ENCODE data around the gene SLC66A2.

The SLC66A2 gene

GRCh38 chr18:79983793-79984192 lies 32.3 kb upstream of the SLC66A2 start:
- H3K9me2 ChIP-seq (replicated peaks; ENCODE audit: insufficient read depth, low read length): no peaks in the 10 kb centered on the region
- no peak overlapping the region for H2AFZ ChIP-seq (ENCODE audit: low read length)
- no peaks in the 10 kb centered on the region for H3K4me1 ChIP-seq (ENCODE audit: low read length)
- no peak overlapping the region for H3K4me3 ChIP-seq (ENCODE audit: low read length)
- no peaks in the 10 kb centered on the region for H3F3A ChIP-seq (ENCODE audit: insufficient read depth, low read length)
- H3K4me2 ChIP-seq (ENCODE audit: low read depth, low read length): no peak overlapping the region
- DNase-seq: no peak
- no peaks in the 10 kb centered on the region for H3K9me3 ChIP-seq (replicated peaks; ENCODE audit: insufficient read depth, low read length)
- H3K9ac ChIP-seq (ENCODE audit: low read length): no peak overlapping the region
- no peak overlapping the region for H3K27ac ChIP-seq (ENCODE audit: low read length)
- TF ChIP-seq EZH2 (optimal IDR thresholded peaks at IDR 0.05; ENCODE audit: low read depth, low read length): no peak
- no peak for TF ChIP-seq CTCF (IDR thresholded peaks at IDR 0.05; ENCODE audit: low read length)
- no peak for TF ChIP-seq EZH2phosphoT487 (IDR thresholded peaks at IDR 0.05; ENCODE audit: low read length)
- no peaks in the 10 kb centered on the region for H3K27me3 ChIP-seq (replicated peaks; ENCODE audit: insufficient read depth, low read length)
- peaks cover 5% of the 10 kb centered on the region; the same call in 1 of the 2 replicates for H4K20me1 ChIP-seq (ENCODE audit: insufficient read depth, low read length)
- H3K36me3 ChIP-seq (replicated peaks; ENCODE audit: insufficient read depth, low read length): peaks cover 15% of the 10 kb centered on the region; the same call in 1 of the 2 replicates
- peaks cover 95% of the 10 kb centered on the region for H3K79me2 ChIP-seq (ENCODE audit: low read length)

- Histone ChIP-seq H3K27ac (ENCODE audit: low read length) (no peak overlapping the region), H3K9me3 (replicated peaks; ENCODE audit: insufficient read depth, low read length) (no peaks in the 10 kb centered on the region), H3K4me3 (ENCODE audit: low read length) (no peak overlapping the region), H3K4me2 (ENCODE audit: low read depth, low read length) (no peak overlapping the region), H3K4me1 (ENCODE audit: low read length) (no peaks in the 10 kb centered on the region), H3F3A (ENCODE audit: insufficient read depth, low read length) (no peaks in the 10 kb centered on the region), H3K9me2 (replicated peaks; ENCODE audit: insufficient read depth, low read length) (no peaks in the 10 kb centered on the region), H3K79me2 (ENCODE audit: low read length) (peaks cover 100% of the 10 kb centered on the region), H2AFZ (ENCODE audit: low read length) (no peak overlapping the region), H3K36me3 (replicated peaks; ENCODE audit: insufficient read depth, low read length) (peaks cover 15% of the 10 kb centered on the region; the same call in 1 of the 2 replicates), H4K20me1 (ENCODE audit: insufficient read depth, low read length) (peaks cover 5% of the 10 kb centered on the region; the same call in 1 of the 2 replicates), H3K27me3 (replicated peaks; ENCODE audit: insufficient read depth, low read length) (no peaks in the 10 kb centered on the region), H3K9ac (ENCODE audit: low read length) (no peak overlapping the region)
- DNase-seq: no peak
- TF ChIP-seq EZH2 (optimal IDR thresholded peaks at IDR 0.05; ENCODE audit: low read depth, low read length) (no peak), CTCF (IDR thresholded peaks at IDR 0.05; ENCODE audit: low read length) (no peak), EZH2phosphoT487 (IDR thresholded peaks at IDR 0.05; ENCODE audit: low read length) (no peak)
These were observed 31.8 kb upstream of the SLC66A2 start for GRCh38 chr18:79983253-79983652.

- no peaks in the 10 kb centered on the region for H3F3A ChIP-seq (ENCODE audit: insufficient read depth, low read length)
- no peaks in the 10 kb centered on the region for H3K27me3 ChIP-seq (replicated peaks; ENCODE audit: insufficient read depth, low read length)
- no peak overlapping the region for H2AFZ ChIP-seq (ENCODE audit: low read length)
- no peak overlapping the region for H3K4me3 ChIP-seq (ENCODE audit: low read length)
- H3K9me2 ChIP-seq (replicated peaks; ENCODE audit: insufficient read depth, low read length): no peaks in the 10 kb centered on the region
- no peak for TF ChIP-seq CTCF (IDR thresholded peaks at IDR 0.05; ENCODE audit: low read length)
- no peak overlapping the region for H3K27ac ChIP-seq (ENCODE audit: low read length)
- peaks cover 100% of the 10 kb centered on the region for H3K79me2 ChIP-seq (ENCODE audit: low read length)
- no peaks in the 10 kb centered on the region for H3K9me3 ChIP-seq (replicated peaks; ENCODE audit: insufficient read depth, low read length)
- no peak overlapping the region for H3K9ac ChIP-seq (ENCODE audit: low read length)
- H3K4me1 ChIP-seq (ENCODE audit: low read length): no peaks in the 10 kb centered on the region
- no peak for DNase-seq
- H3K4me2 ChIP-seq (ENCODE audit: low read depth, low read length): no peak overlapping the region
- peaks cover 5% of the 10 kb centered on the region; the same call in 1 of the 2 replicates for H4K20me1 ChIP-seq (ENCODE audit: insufficient read depth, low read length)
- peaks cover 15% of the 10 kb centered on the region; the same call in 1 of the 2 replicates for H3K36me3 ChIP-seq (replicated peaks; ENCODE audit: insufficient read depth, low read length)
These were observed 31.3 kb upstream of the SLC66A2 start for GRCh38 chr18:79982736-79983135.

Measured in MM.1S (cell line).